ENCODE data around the gene SRGAP1.

The SRGAP1 gene

DNA sequence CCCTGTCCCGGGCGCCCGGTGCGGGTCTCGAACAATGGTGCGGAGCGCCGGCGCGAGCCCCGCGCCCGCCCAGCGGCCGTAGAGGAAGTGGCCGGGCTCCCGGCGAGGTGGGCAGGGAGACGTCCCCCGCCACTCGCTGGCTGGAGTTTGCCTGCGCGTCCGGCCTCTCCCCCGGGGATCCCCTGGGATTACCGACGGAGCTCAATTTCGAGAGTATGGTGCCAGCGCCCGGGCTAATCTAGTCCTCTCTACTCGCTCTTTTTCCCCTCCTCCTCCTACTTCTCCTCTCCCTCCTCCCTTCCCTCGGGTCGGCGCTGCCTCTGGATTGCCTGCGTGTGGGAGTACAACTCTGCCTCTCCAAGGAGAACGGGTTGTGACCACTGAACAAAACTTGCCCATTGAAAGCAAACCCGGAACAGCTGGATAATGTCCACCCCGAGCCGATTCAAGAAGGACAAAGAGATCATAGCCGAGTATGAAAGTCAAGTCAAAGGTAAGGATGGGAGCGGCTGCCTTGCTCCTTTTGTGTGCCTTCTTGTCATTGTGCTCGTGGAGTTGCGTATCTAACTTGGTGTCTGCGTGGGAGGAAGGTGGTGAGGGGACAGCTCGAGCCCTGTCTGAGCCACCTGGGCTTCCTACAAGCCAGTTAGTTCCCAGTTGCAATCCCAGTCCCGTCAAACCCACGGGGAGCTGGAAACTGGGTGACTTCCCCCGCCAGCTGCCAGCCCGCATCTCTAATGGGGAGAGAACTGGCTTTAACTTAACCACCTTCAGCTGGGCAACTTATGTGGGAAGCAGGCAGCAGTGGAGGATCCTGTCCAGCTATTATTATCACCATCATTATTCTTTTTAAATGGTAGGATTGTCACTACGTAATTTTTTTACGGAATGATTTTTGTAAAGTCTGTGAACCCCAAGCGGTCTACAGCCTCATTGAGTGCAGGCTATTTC, at the start of gene SRGAP1:
TSS of gene SRGAP1 (plus strand) at position 310 of the 951 bp plus-strand sequence. CDS start at position 427, 117 bp downstream.
- DNase-seq, result no peak

DNA sequence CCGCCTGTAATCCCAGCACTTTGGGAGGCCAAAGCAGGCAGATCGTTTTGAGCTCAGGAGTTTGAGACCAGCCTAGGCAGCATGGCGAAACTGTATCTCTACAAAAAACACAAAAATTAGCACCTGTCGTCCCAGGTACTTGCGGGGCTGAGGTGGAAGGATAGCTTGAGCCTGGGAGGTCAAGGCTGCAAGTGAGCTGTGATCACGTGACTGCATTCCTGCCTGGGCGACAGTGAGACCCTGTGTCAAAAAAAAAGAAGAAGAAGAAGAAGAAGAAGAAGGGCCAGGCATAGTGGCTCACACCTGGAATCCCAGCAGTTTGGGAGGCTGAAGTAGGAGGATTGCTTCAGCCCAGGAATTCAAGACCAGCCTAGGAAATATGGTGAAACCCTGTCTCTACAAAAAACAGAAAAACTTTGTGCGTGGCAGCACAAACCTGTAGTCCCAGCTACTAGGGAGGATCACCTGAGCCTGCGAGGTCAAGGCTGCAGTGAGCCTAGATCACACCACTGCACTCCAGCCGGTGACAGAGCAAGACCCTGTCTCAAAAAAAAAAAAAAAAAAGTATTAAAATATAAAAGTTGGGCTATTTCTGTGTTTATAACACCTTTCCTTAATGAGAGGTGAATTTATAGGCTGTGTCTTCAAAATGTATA, 49.3 kb upstream of the SRGAP1 start:
- no peak for DNase-seq

DNA sequence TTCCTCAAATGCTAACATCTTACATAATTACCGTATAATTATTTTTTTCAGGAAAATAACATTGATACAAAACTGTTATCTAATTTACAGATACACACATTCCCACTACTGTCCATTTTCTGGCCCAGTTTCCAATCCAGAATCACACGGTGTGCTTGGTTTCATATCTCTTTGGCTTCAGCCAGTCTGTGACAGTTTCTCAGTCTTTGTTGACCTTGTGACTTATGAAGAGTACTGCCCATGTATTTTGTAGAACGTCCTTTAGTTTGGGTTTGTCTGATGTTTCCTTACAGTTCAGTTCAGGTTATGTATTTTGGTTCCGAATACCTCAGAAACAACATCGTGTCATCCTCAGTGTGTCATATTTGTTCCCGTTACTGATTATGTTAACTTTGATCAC, 48.6 kb upstream of the SRGAP1 start:
- no peak for DNase-seq

DNA sequence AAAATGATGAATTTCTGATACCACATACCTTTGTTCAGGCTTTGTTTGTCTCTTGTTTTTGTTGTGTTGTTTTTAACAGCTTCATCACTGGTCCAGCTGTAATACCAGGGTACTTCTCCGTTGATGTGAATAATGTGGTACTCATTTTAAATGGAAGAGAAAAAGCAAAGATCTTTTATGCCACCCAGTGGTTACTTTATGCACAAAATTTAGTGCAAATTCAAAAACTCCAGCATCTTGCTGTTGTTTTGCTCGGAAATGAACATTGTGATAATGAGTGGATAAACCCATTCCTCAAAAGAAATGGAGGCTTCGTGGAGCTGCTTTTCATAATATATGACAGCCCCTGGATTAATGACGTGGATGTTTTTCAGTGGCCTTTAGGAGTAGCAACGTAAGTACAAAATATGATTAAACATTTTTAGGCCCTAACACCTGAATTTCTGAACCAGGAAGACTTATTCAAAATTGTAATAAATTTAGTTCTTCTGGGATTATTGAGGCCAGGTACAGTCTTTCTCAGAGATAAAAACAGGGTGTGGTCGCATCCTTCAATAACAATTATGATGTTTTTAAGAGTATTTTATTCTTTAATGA, 42.4 kb upstream of the SRGAP1 start:
- DNase-seq, result no peak

DNA sequence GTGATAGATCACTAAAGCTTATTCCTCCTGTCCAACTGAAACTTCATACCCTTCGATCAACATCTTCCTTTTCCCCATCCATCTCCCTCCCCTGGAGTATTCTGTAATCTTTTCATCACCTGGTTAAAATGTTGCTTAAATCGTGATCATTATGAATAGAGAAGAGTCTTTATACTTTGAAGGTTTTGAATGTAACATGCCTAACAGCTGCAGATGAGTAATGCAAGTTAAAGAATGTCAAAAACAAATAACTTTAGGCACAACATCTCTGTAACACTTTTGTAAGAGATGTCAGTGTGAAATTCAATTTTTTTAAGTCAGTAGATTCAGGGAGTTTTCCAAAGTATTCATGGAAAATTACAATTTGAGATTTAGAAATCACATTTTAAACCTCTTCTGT, 39.8 kb upstream of the SRGAP1 start:
- DNase-seq, result no peak

DNA sequence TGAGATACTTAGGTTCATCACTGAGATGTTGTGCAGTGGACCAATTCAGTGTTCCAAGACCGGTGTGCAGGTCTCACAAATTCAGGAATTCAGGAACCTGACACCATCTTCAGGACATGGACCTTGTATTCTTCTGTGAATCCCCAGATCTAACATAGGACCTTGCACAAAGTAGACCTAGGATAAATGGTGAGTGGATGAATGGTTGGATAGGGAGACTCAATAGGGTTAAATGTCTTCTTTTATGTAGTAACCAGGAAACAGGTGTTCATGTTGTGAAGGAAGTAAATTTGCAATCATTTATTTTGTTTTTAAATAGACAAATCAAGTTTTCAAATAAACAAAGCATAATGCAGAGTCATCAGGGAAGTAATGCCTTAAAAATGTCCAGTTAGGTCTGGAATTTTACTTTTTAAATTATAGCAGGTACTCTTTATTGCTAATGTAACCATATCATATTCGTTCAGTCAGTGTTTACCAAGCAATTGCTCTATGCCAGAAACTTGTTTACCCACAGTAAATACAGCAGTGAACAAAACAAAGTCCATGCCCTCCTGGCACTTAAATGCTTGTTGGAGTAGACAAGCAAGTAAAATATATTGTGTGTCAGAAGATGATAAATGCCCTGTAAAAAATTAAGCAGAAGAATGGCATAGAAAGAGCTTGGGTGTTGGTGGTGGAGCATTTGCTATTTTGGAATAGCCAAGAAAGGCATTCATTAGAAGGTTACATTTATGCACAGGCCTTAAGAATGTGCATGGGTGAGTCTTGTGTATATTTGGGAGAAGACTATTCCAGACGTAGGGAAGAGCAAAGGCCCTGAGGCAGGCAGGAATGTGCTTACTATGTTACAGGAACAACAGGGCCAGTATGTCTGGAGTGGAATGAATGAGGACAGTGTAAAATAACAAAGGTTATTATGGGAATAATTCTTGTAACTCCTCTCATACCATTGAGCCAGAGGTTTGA, 38.5 kb upstream of the SRGAP1 start:
- no peak for DNase-seq

DNA sequence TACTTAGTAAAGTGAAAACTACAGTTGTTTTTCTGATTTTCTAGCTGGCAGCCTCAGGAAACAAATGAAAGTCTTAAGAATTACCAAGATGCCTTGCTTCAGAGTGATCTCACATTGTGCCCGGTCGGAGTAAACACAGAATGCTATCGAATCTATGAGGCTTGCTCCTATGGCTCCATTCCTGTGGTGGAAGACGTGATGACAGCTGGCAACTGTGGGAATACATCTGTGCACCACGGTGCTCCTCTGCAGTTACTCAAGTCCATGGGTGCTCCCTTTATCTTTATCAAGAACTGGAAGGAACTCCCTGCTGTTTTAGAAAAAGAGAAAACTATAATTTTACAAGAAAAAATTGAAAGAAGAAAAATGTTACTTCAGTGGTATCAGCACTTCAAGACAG, 35.9 kb upstream of the SRGAP1 start:
- no peak for DNase-seq

DNA sequence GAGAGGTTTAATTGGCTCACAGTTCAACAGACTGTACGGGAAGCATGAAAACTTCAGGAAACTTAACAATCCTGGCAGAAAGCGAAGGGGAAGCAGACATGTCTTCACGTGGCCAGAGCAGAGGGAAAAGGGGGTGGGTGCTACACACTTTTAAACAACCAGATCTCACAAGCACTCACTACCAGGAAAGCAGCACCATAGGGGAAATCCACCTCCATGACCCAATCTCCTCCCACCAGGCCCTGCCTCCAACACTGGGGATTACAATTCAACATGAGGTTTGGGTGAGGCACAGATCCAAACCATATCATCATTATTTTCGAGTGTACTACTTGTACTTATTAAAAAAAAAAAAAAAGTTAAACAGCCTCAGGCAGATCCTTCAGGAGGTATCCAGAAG, 34.9 kb upstream of the SRGAP1 start:
- DNase-seq, result no peak

DNA sequence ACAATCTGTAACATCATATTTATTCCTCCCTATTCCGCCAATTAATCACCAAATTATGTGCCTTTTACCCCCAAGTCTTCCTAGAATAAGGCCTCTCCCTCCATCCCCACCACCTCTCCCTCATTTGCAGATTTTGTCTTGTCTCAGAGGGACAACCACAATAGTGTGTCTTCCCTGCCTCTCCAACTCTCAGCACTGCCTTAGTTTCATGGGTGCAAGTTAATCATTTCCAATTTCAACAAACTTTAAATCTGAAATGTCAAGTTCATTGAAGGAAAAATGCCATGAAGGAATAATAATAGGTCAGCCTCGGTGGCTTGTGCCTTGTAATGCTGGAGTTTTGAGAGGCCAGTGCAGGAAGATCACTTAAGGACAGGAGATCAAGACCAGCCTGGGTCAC, 33.2 kb upstream of the SRGAP1 start:
- no peak for DNase-seq

DNA sequence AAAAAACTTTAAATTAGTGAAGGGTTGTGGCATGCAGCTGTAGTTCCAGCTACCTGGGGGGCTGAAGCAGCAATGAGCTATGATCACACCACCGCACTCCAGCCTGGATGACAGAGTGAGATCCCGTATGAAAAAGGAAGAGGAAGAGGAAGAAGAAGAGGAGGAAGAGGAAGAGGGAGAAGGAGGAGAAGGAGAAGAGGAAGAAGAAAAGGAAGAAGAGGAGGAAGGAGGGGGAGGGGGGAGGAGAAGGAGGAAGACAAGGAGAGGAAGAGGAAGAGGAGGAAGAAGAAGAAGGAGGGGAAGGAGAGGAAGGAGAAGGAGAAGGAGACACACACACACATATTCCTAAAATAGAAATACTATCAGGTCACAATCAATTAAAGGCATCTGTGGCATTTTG, 32.7 kb upstream of the SRGAP1 start:
- DNase-seq, result no peak

DNA sequence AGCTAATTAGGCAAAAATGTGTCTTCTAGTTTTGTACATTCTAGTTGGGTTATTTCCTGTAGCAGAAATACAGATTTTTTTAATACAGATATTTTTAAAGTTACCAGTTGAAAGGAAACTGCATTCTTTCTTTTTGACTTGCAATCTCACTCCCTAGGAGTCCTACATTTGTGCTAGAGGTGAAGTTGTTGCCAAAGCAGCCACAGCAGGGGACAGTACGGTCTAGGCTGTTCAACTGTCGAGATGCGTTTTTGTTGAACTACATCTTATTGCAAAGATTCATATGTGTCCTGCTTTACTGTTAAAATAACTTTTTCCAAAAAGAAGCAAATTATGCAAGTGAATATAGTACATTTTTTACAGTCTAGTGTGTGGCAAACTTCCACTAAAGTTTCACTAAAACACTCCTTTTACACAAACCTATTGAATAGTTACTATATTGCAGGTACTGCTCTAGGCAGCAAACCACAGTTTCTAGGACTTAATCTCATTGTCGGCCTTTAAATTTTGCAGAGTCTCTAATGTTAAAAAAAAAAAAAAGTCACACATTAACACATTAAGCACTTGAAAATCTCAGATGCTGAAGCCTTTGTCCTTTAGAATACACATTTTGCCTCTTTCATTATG, 30.2 kb upstream of the SRGAP1 start:
- no peak for DNase-seq

DNA sequence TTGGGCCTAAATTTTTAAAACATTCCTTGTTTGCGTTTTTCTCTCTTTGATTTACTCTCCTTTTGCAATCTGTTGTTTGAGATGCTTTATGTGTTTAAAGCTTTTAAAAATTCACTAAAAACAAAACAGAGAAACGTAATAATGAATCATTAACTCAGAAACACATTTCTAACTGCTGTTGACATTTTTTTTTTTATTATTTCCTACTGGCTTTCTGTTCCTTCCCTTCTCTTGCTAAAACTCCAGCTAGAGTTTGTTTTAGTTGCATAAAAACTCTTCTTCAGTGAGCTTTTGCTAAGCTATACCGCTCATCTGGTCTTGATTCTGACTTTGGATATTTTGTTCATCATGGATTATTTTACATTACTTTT, 29.0 kb upstream of the SRGAP1 start:
- DNase-seq, result no peak

DNA sequence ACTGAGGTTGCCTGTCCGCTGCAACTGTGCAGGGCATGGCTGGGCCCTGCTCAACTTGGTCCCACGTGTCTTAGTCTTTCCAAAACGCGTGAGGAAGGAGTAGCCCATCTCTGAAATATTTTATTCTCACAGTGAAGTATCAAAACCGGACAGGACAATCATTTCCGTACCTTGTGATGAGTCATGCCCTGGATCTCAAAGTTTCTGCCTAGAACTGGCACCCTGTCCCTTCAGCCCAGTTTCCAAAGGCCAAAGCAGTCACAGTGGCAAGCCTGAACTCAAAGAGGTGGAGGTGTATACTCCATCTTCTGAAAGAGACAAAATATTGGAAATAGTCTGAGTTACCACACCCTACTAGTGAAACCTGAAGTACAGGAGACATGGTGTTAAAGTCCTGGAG, 28.5 kb upstream of the SRGAP1 start:
- DNase-seq, result no peak

DNA sequence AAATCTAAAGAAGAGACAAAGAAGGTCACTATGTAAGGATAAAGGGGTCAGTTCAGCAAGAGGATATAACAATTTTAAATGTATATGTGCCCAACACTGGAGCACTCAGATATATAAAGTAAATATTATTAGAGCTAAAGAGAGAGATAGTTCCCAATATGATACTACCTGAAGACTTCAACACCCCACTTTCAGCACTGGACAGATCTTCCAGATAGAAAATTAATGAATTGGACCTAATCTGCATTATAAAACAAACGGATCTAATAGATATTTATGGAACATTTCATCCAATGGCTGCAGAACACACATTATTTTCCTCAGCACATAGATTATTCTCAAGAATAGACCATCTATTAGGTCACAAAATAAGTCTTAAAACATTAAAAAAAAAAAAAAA, 24.1 kb upstream of the SRGAP1 start:
- no peak for DNase-seq

DNA sequence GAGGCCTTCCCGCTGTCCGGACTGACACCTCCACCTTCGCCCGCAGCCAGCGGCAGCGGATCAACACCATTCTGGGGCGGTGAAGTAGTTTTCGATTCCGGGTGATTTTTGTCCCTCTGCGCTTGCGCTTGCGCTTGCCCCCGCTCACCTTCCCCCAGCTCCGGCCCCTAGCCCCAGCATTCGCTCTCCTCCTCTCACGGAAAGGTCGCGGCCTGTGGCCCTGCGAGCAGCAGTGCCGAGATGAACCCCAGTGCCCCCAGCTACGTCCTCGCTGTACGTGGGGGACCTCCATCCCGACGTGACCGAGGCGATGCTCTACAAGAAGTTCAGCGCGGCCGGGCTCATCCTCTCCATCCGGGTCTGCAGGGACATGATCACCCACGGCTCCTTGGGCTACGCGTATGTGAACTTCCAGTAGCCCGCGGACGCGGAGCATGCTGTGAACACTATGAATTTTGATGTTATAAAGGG, 22.7 kb upstream of the SRGAP1 start:
- no peak for DNase-seq

DNA sequence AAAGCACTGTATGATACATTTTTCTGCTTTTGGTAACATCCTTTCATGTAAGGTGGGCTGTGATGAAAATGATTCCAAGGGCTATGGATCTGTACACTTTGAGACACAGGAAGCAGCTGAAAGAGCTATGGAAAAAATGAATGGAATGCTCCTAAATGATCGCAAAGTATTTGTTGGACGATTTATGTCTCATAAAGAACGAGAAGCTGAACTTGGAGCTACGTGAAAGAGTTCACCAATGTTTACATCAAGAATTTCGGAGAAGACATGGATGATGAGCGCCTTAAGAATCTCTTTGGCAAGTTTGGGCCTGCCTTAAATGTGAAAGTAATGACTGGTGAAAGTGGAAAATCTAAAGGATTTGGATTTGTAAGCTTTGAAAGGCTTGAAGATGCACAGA, 22.1 kb upstream of the SRGAP1 start:
- DNase-seq, result no peak

DNA sequence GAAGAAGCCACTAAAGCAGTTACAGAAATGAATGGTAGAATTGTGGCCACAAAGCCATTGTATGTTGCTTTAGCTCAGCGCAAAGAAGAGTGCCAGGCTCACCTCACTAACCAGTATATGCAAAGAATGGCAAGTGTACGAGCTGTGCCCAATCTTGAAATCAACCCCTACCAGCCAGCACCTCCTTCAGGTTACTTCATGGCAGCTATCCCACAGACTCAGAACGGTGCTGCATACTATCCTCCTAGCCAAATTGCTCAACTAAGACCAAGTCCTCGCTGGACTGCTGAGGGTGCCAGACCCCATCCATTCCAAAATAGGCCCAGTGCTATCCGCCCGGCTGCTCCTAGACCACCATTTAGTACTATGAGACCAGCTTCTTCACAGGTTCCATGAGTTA, 21.5 kb upstream of the SRGAP1 start:
- no peak for DNase-seq

DNA sequence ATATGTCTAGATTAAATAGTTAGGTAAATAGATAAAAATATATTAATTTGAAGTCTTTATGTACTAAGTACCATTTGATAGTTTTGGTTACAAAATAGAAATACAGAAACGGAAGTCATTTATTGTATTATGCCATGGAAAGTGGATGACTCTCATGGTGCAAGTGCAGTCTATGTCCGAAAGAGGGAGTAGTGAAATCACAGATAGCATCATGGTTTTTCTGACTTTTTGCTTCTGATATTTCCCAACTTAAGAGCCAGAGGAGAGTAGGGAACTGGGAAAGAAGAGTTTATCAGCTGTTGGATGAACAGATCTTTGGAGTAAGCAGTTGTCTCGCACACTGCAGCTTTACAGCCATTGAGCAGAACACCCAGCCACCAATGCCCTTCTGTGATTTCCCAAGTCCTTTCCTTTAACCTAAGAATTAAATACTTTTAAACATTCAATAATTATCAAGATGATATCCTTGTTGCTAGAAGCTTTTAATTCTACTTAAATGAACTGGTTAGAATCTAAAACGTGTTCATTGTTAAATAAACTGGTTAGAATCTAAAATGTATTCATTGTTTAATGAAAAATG, 18.4 kb upstream of the SRGAP1 start:
- no peak for DNase-seq

DNA sequence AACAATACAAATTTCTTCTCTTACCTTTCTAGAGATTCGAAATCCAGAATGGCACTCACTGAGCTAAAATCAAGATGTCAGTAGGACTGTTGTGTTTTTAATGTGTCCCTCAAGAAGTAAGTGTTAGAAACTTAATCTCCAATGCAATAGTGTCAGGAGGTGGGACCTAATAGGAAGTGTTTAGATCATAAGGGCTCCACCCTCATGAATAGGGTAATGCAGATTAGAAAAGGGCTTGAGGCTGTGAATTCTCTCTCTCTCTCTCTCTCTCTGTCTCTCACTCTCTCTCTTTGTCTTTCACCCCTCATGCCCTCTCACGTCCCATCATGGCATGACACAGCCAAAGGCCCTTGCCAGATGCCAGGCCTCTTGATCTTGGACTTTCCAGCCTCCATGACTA, 15.6 kb upstream of the SRGAP1 start:
- no peak for DNase-seq

DNA sequence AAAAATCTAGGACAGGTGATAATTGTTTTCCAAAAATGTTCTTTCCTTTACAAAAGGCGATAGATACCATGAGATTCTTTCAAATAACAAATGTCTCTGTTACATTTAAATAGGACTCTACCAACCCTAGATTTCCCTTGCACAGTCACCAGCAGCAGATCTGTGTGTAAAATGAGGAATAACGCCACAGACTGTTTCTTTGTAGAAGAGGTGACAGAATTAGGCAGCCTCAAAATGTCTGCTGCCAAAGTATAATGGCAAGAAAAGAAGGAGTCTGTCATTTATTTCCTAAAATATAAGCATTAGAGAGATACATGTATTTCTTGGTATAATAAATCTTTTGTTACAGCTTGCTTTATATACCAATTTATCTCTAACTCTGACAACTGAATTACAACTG, 8.5 kb upstream of the SRGAP1 start:
- no peak for DNase-seq

DNA sequence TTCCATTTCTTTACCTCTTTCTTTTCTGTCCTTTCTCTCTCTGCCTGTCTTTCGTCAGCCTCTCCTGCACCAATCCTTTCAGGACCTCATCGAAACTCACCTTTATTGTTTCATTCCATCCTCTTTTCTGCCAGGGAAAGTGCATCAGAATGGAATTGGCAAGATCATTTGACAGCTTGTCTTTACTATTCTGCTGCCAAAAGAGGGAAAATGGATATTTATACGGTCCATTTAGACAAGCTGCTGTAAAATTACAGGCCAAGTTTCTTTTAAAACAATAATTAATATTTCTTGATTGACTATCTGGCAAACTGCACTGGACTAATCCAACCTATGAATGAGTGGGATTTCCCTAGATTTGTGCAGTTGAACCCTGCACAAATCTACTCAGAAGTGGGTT, 7.6 kb upstream of the SRGAP1 start:
- DNase-seq, result no peak

DNA sequence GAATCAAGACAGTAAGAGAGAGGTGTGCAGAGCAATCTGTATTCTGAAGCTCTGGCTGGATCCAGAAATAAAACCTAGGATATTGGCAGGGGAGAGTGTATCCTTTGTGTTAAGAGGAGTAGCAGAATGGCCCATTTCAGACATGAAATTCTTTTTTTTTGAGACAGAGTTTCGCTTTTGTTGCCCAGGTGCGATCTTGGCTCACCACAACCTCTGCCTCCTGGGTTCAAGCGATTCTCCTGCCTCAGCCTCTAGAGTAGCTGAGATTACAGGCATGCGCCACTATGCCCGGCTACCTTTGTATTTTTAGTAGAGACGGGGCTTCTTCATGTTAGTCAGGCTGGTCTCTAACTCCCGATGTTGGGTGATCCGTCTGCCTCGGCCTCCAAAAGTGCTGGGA, 6.1 kb upstream of the SRGAP1 start:
- no peak for DNase-seq
